Panc1 (cell line): ENCODE data around the gene CDIPT. TPM values are rescaled to one million over a fixed set of nuclear protein-coding genes. Genes with fewer than 3 reads are reported as not detected.

ENCODE experiments used
- ATAC-seq: fragments of 200-7000 bp; cut with Tn5 transposase; 2 replicates; pipeline ENCODE4 v1.9.1; 2020; ENCODE audit warnings: mild to moderate bottlenecking, moderate library complexity
- BruUV-seq: library from RNA; stranded (reverse); fragments of 400-500 nt; replicated peaks from 2 replicates; lab custom pipeline; 2021; lab: Mats Ljungman, UMichigan
- CTCF ChIA-PET: fragments of 300-600 bp; sonication (Branson Sonifier 250); formaldehyde crosslinking; loops from one replicate; lab custom pipeline; 2022; ENCODE audit warnings: antibody characterized with exemption; lab: Charles Lee
- POLR2A ChIA-PET: fragments of 300-600 bp; sonication (Branson Sonifier 250); formaldehyde crosslinking; loops from one replicate; lab custom pipeline; 2022; ENCODE audit warnings: antibody characterized with exemption; lab: Charles Lee
- DNase-seq: peaks from one replicate; pipeline ENCODE4 v3.0.0-alpha.2; 2010; ENCODE audit warnings: low read depth, low spot score
- H3K27ac ChIP-seq: 2 replicates; pipeline ENCODE4 v1.5.1; 2011; ENCODE audit warnings: mild to moderate bottlenecking, low read length, inconsistent platforms
- H3K27me3 ChIP-seq: fragments of 200-500 bp; sonication (Bioruptor generic); 2 replicates; pipeline ENCODE4 v1.6.0; 2014; ENCODE audit warnings: low read length, inconsistent platforms; ENCODE audit not compliant: control insufficient read depth, insufficient read depth
- H3K36me3 ChIP-seq: fragments of 200-500 bp; sonication (Bioruptor generic); 2 replicates; pipeline ENCODE4 v1.5.1; 2014; ENCODE audit warnings: inconsistent platforms, mild to moderate bottlenecking, low read length, moderate library complexity; ENCODE audit not compliant: control insufficient read depth, insufficient read depth
- H3K4me1 ChIP-seq: 2 replicates; pipeline ENCODE4 v1.5.1; 2011; ENCODE audit warnings: inconsistent platforms, mild to moderate bottlenecking, low read length, moderate library complexity; ENCODE audit not compliant: control insufficient read depth, insufficient read depth
- H3K4me3 ChIP-seq, 2 experiments: 2 replicates each; pipeline ENCODE4 v1.5.1; 2011 to 2012; ENCODE audit warnings: low read depth in 2 of 2, low read length in 2 of 2, mild to moderate bottlenecking in 2 of 2, inconsistent platforms in 1 of 2, moderate library complexity in 1 of 2
- H3K9me3 ChIP-seq: fragments of 200-500 bp; sonication (Bioruptor generic); 2 replicates; pipeline ENCODE4 v1.5.1; 2014; ENCODE audit warnings: low read depth, mild to moderate bottlenecking, inconsistent platforms, low read length, moderate library complexity; ENCODE audit not compliant: control insufficient read depth, insufficient read depth
- CTCF ChIP-seq: fragments of 450-650 bp; IDR thresholded peaks from 2 replicates; pipeline ENCODE4 v1.5.1; 2017; ENCODE audit warnings: mild to moderate bottlenecking
- POLR2AphosphoS5 ChIP-seq: IDR thresholded peaks from 2 replicates; pipeline ENCODE4 v1.6.1; 2012; ENCODE audit warnings: mild to moderate bottlenecking, low read depth, low read length, moderate library complexity
- REST ChIP-seq, 2 experiments: IDR thresholded peaks; 2 replicates each; pipeline ENCODE4 v1.6.1; 2011 to 2012; ENCODE audit warnings: low read depth in 2 of 2, control low read depth in 1 of 2, low read length in 1 of 2, mild to moderate bottlenecking in 1 of 2, moderate library complexity in 1 of 2; ENCODE audit not compliant: insufficient read depth in 1 of 2
- SIN3A ChIP-seq: IDR thresholded peaks from 2 replicates; pipeline ENCODE4 v1.6.1; 2012; ENCODE audit warnings: low read depth, mild to moderate bottlenecking, low read length, moderate library complexity, borderline replicate concordance; ENCODE audit not compliant: insufficient read depth
- TCF7L2 ChIP-seq: IDR thresholded peaks from 2 replicates; pipeline ENCODE4 v1.6.1; 2011; ENCODE audit warnings: mild to moderate bottlenecking, low read depth, low read length, inconsistent platforms
- in situ Hi-C: cut with HindIII; loops from 2 replicates; pipeline ENCODE4 v1.10.0; 2016; ENCODE audit warnings: low sequenced_read_pairs, low pct_unique_long_range_greater_than_20kb
- intact Hi-C: fragments of 100-400 bp; cut with micrococcal nuclease; formaldehyde crosslinking; loops from one replicate; pipeline ENCODE4 v1.10.0; 2022; ENCODE audit not compliant: unreplicated experiment
- total RNA-seq: library from RNA; stranded (reverse); gene quantifications from one replicate; pipeline ENCODE4 v1.2.1, GENCODE V29; 2021; ENCODE audit not compliant: unreplicated experiment

The CDIPT gene
- total RNA-seq, 1 experiment from 2014 or later = 71.6 TPM

GRCh38 chr16:29809031-29809747 is 53.8 kb downstream of the CDIPT start:
- H3K4me1 ChIP-seq = peaks cover 34% of the 10 kb centered on the region
- ChIA-PET CTCF (interaction anchor here (1.4 kb wide), 1 partner anchor 8 kb away, joined by 4 read pairs; no protein-coding TSS in a partner anchor), POLR2A (interaction anchor here (0.5 kb wide), 1 partner anchor 899 kb away, joined by 9 read pairs; no protein-coding TSS in a partner anchor)
- BruUV-seq = no TSS peak
- no peaks in the 10 kb centered on the region for H3K9me3 ChIP-seq
- H3K36me3 ChIP-seq = peaks cover 11% of the 10 kb centered on the region; the same call in 1 of the 2 replicates
- in situ Hi-C loops = no loop called here
- H3K4me3 ChIP-seq = peak overlapping the region; percentile 83 to 89
- no peak for ATAC-seq
- no peak for DNase-seq
- no peak for TF ChIP-seq SIN3A
- TF ChIP-seq REST (IDR thresholded peaks at IDR 0.05; ENCODE audit: insufficient read depth in 1 of 2, low read depth in 2 of 2, low read length in 1 of 2) = no peak
- TF ChIP-seq POLR2AphosphoS5 = no peak; the same call in 1 of the 2 replicates
- no peak for TF ChIP-seq CTCF
- TF ChIP-seq TCF7L2 = no peak
- H3K27ac ChIP-seq = peak overlapping the region; percentile 83
- intact Hi-C loops = no loop called here
- no peaks in the 10 kb centered on the region for H3K27me3 ChIP-seq

Other genes with a start within 250 kb of the CDIPT start
- gene SPN, start 200.0 kb downstream of the CDIPT start, total RNA-seq = 1.3 TPM
- gene QPRT, start 184.0 kb downstream of the CDIPT start, total RNA-seq = 27.9 TPM
- gene C16orf54, start 117.2 kb downstream of the CDIPT start, total RNA-seq = 0.18 TPM
- not detected for gene ZG16, start 85.0 kb downstream of the CDIPT start, total RNA-seq
- gene KIF22, start 72.5 kb downstream of the CDIPT start, total RNA-seq = 111 TPM
- gene MAZ, start 56.7 kb downstream of the CDIPT start, total RNA-seq = 426 TPM
- gene PRRT2, start 51.0 kb downstream of the CDIPT start, total RNA-seq = 9.7 TPM
- gene PAGR1, start 47.1 kb downstream of the CDIPT start, total RNA-seq = 42.5 TPM
- gene MVP, start 42.8 kb downstream of the CDIPT start, total RNA-seq = 107 TPM
- gene SEZ6L2, start 36.3 kb upstream of the CDIPT start, total RNA-seq = 70.7 TPM
- 87.0 TPM for gene ASPHD1, start 37.3 kb upstream of the CDIPT start, total RNA-seq
- 45.7 TPM for gene KCTD13, start 63.0 kb upstream of the CDIPT start, total RNA-seq
- 161 TPM for gene TMEM219, start 98.9 kb upstream of the CDIPT start, total RNA-seq
- 99.4 TPM for gene TAOK2, start 110.6 kb upstream of the CDIPT start, total RNA-seq
- gene HIRIP3, start 132.4 kb upstream of the CDIPT start, total RNA-seq = 25.3 TPM
- gene INO80E, start 133.0 kb upstream of the CDIPT start, total RNA-seq = 104 TPM
- 3.2 TPM for gene DOC2A, start 147.8 kb upstream of the CDIPT start, total RNA-seq
- gene C16orf92, start 160.0 kb upstream of the CDIPT start, total RNA-seq = not detected
- 3.5 TPM for gene TLCD3B, start 168.0 kb upstream of the CDIPT start, total RNA-seq
- 2,516 TPM for gene ALDOA, start 202.5 kb upstream of the CDIPT start, total RNA-seq
- gene PPP4C, start 212.8 kb upstream of the CDIPT start, total RNA-seq = 186 TPM
- gene TBX6, start 228.7 kb upstream of the CDIPT start, total RNA-seq = 0.46 TPM
- 0.69 TPM for gene YPEL3, start 233.0 kb upstream of the CDIPT start, total RNA-seq